BE2C (cell line): ENCODE measurements around the gene SFTPB.

ENCODE experiments used
- DNase-seq: peaks from one replicate; pipeline ENCODE4 v3.0.0-alpha.2; 2020
- H3K27me3 ChIP-seq: fragments of 250-450 bp; sonication (Bioruptor Pico); 2 replicates; pipeline ENCODE4 v1.5.1; 2020; ENCODE audit warnings: mild to moderate bottlenecking
- H3K36me3 ChIP-seq: fragments of 250-450 bp; sonication (Bioruptor Pico); 2 replicates; pipeline ENCODE4 v1.5.1; 2020; ENCODE audit warnings: mild to moderate bottlenecking
- H3K4me1 ChIP-seq: fragments of 250-450 bp; sonication (Bioruptor Pico); 2 replicates; pipeline ENCODE4 v1.5.1; 2020
- H3K4me3 ChIP-seq: 2 replicates; pipeline ENCODE4 v1.5.1; 2011; ENCODE audit warnings: low read depth, low read length
- H3K9me3 ChIP-seq: fragments of 250-450 bp; sonication (Bioruptor Pico); 2 replicates; pipeline ENCODE4 v1.5.1; 2020
- TF ChIP-seq, protein P1 (sequence below): IDR thresholded peaks from 2 replicates; pipeline ENCODE4 v1.5.1; 2012; ENCODE audit warnings: mild to moderate bottlenecking, low read depth, low read length

SFTPB gene

GRCh38 chr2:85703329-85703728, 35.3 kb upstream of the SFTPB start:
- Histone ChIP-seq H3K27me3 (no peaks in the 10 kb centered on the region), H3K4me1 (no peaks in the 10 kb centered on the region), H3K36me3 (no peaks in the 10 kb centered on the region), H3K4me3 (no peak overlapping the region), H3K9me3 (no peaks in the 10 kb centered on the region)
- TF ChIP-seq, protein P1, sequence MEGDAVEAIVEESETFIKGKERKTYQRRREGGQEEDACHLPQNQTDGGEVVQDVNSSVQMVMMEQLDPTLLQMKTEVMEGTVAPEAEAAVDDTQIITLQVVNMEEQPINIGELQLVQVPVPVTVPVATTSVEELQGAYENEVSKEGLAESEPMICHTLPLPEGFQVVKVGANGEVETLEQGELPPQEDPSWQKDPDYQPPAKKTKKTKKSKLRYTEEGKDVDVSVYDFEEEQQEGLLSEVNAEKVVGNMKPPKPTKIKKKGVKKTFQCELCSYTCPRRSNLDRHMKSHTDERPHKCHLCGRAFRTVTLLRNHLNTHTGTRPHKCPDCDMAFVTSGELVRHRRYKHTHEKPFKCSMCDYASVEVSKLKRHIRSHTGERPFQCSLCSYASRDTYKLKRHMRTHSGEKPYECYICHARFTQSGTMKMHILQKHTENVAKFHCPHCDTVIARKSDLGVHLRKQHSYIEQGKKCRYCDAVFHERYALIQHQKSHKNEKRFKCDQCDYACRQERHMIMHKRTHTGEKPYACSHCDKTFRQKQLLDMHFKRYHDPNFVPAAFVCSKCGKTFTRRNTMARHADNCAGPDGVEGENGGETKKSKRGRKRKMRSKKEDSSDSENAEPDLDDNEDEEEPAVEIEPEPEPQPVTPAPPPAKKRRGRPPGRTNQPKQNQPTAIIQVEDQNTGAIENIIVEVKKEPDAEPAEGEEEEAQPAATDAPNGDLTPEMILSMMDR = no peak
- no peak for DNase-seq

DNA sequence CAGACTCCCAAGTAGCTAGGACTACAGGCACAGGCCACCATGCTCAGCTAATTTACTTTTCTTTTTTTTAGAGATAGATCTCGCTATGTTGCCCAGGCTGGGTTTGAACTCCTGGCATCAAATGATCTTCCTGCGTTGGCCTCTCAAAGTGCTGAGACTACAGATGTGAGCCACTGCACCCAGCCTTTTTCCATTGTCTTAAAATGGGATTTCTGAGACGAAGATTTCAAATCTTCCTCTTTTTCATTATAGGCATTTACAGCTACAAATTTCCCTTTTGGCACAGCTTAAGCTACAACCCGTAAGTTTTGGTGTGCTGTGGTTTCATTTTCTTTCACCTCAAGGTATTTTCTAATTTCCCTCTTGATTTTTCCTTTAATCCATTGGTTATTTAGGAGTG, 34.8 kb upstream of the SFTPB start:
- Histone ChIP-seq H3K27me3 (no peaks in the 10 kb centered on the region), H3K9me3 (no peaks in the 10 kb centered on the region), H3K4me3 (no peak overlapping the region), H3K36me3 (no peaks in the 10 kb centered on the region), H3K4me1 (no peaks in the 10 kb centered on the region)
- no peak for DNase-seq
- TF ChIP-seq, protein P1 = no peak

DNA sequence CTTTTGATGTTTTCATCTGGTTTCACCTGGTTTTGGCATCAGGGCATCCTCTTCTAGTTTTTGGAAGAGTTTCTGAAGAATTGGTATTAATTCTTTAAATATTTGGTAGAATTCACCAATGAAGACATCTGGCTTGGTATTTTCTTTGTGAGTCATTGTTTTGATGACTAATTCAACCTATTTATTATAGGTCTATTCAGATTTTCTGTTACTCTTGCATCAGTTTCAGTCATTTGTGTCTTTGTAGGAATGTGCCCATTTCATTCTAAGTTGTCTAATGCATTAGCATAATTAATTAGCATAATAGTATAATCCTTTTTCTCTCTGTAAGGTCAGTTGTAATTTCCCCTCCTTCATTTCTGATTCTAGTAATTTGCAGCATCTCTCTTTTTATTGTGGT, 34.2 kb upstream of the SFTPB start:
- no peak for DNase-seq
- Histone ChIP-seq H3K27me3 (no peaks in the 10 kb centered on the region), H3K36me3 (no peaks in the 10 kb centered on the region), H3K4me3 (no peak overlapping the region), H3K4me1 (no peaks in the 10 kb centered on the region), H3K9me3 (no peaks in the 10 kb centered on the region)
- TF ChIP-seq, protein P1 = no peak

DNA sequence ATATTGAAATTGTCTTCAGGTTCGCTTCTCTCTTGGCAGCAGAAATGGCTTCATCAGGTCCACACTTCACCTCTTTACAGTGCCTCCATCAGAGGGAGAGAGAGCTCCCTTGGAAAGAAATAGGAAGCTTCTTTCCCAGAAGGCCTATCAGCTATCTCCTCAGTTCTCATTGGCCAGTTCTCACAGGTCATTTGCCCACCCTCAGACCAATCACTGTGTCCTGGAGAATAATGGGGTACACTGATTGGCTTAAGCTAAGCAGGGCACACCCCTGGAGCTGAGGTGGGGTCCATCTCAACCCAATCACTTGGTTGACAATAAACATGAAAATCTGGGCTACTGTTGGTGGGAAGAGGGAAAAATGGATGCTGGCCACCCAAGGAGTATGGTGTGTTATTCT, 31.3 kb upstream of the SFTPB start:
- Histone ChIP-seq H3K9me3 (no peaks in the 10 kb centered on the region), H3K36me3 (no peaks in the 10 kb centered on the region), H3K4me1 (no peaks in the 10 kb centered on the region), H3K27me3 (no peaks in the 10 kb centered on the region), H3K4me3 (no peak overlapping the region)
- TF ChIP-seq, protein P1 = no peak
- no peak for DNase-seq

DNA sequence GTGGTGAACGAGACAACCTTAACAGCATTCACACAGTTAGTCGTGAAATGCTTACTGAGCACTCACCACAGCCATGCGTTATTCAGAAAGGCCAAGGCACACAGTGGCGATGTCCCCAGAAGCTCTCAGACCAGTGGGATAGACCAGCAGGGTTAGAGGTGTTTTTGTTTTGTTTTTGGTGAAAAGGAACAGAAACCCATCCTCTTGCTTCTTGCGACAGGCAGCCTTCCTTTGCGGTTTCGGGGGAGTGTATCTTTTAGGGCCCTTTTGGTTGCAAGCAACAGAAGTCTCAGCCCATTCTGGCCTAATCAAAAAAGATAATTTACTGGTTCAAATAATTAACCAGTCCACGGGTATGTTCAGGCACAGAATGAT, 30.9 kb upstream of the SFTPB start:
- H3K9me3 ChIP-seq = no peaks in the 10 kb centered on the region
- H3K4me1 ChIP-seq = no peaks in the 10 kb centered on the region
- no peaks in the 10 kb centered on the region for H3K36me3 ChIP-seq
- DNase-seq = no peak
- TF ChIP-seq, protein P1 = no peak
- no peak overlapping the region for H3K4me3 ChIP-seq
- no peaks in the 10 kb centered on the region for H3K27me3 ChIP-seq

GRCh38 chr2:85698184-85698879, 30.3 kb upstream of the SFTPB start:
- H3K27me3 ChIP-seq = no peaks in the 10 kb centered on the region
- DNase-seq = no peak
- H3K4me3 ChIP-seq = no peak overlapping the region

More at GRCh38 chr2:85698184-85698879, 30.3 kb upstream of the SFTPB start:
- H3K36me3 ChIP-seq = no peaks in the 10 kb centered on the region
- TF ChIP-seq, protein P1 = no peak
- no peaks in the 10 kb centered on the region for H3K9me3 ChIP-seq
- H3K4me1 ChIP-seq = no peaks in the 10 kb centered on the region
